SK-N-SH treated with all-trans-retinoic acid at 6 μM for 48 hours (cell line): ENCODE measurements around the gene KDM4C.

Source experiments
- ARNTL ChIP-seq: fragments of 450-650 bp; formaldehyde crosslinking; IDR thresholded peaks from 2 replicates; pipeline ENCODE4 v1.5.0; 2020; ENCODE audit warnings: low read depth, mild to moderate bottlenecking, moderate library complexity, borderline replicate concordance
- BACH2 ChIP-seq: fragments of 250-450 bp; sonication (Bioruptor Pico); IDR thresholded peaks from 2 replicates; pipeline ENCODE4 v1.9.0; 2021; ENCODE audit warnings: mild to moderate bottlenecking, borderline replicate concordance
- CREB5 ChIP-seq: fragments of 250-450 bp; sonication (Bioruptor Pico); IDR thresholded peaks from 2 replicates; pipeline ENCODE4 v1.5.1; 2020; ENCODE audit warnings: low read depth, mild to moderate bottlenecking, moderate library complexity
- CSRNP3 ChIP-seq: fragments of 250-450 bp; sonication (Bioruptor Pico); IDR thresholded peaks from 2 replicates; pipeline ENCODE4 v1.5.1; 2021; ENCODE audit warnings: mild to moderate bottlenecking, moderate library complexity
- ESRRG ChIP-seq: fragments of 250-450 bp; sonication (Bioruptor Pico); IDR thresholded peaks from 2 replicates; pipeline ENCODE4 v1.6.1; 2021; ENCODE audit warnings: mild to moderate bottlenecking
- GLIS3 ChIP-seq: fragments of 250-450 bp; sonication (Bioruptor Pico); IDR thresholded peaks from 2 replicates; pipeline ENCODE4 v1.5.0; 2020; ENCODE audit warnings: mild to moderate bottlenecking, moderate library complexity
- PATZ1 ChIP-seq: fragments of 250-450 bp; sonication (Bioruptor Pico); IDR thresholded peaks from 2 replicates; pipeline ENCODE4 v1.8.0; 2020; ENCODE audit warnings: mild to moderate bottlenecking, moderate library complexity, borderline replicate concordance
- SNAI2 ChIP-seq: fragments of 250-450 bp; sonication (Bioruptor Pico); IDR thresholded peaks from 2 replicates; pipeline ENCODE4 v1.5.0; 2020; ENCODE audit warnings: mild to moderate bottlenecking, moderate library complexity
- TOX ChIP-seq: fragments of 250-450 bp; sonication (Bioruptor Pico); IDR thresholded peaks from 2 replicates; pipeline ENCODE4 v1.8.0; 2021; ENCODE audit warnings: mild to moderate bottlenecking, moderate library complexity, borderline replicate concordance
- TSHZ2 ChIP-seq: fragments of 250-450 bp; sonication (Bioruptor Pico); IDR thresholded peaks from 2 replicates; pipeline ENCODE4 v1.5.0; 2020; ENCODE audit warnings: mild to moderate bottlenecking, moderate library complexity
- ZNF8 ChIP-seq: fragments of 450-650 bp; formaldehyde crosslinking; IDR thresholded peaks from 2 replicates; pipeline ENCODE4 v1.5.0; 2020; ENCODE audit warnings: mild to moderate bottlenecking, moderate library complexity

GRCh38 chr9:7123743-7124142, 366.0 kb downstream of the KDM4C start:
- TF ChIP-seq TSHZ2: no peak
- TF ChIP-seq BACH2: no peak
- TF ChIP-seq TOX (CRISPR knock-in tag): no peak
- TF ChIP-seq PATZ1 (CRISPR knock-in tag): no peak
- no peak for TF ChIP-seq GLIS3 (CRISPR knock-in tag)
- no peak for TF ChIP-seq ZNF8 (CRISPR knock-in tag)
- no peak for TF ChIP-seq ARNTL (CRISPR knock-in tag)
- no peak for TF ChIP-seq ESRRG
- TF ChIP-seq CREB5 (CRISPR knock-in tag): no peak
- no peak for TF ChIP-seq SNAI2
- no peak for TF ChIP-seq CSRNP3 (CRISPR knock-in tag)
